PC-3 (cell line): ENCODE results near the gene CDC42EP3. TPM values are rescaled to one million over a fixed set of nuclear protein-coding genes. Genes with fewer than 3 reads are reported as not detected.

Source experiments
- ATAC-seq: fragments of 200-7000 bp; cut with Tn5 transposase; 2 replicates; pipeline ENCODE4 v1.9.1; 2020; ENCODE audit warnings: mild to moderate bottlenecking, moderate library complexity
- BruUV-seq: library from RNA; stranded (reverse); fragments of 400-500 nt; replicated peaks from 2 replicates; lab custom pipeline; 2021; lab: Mats Ljungman, UMichigan
- CTCF ChIA-PET: fragments of 300-600 bp; sonication (Branson Sonifier 250); formaldehyde crosslinking; loops from one replicate; lab custom pipeline; 2022; ENCODE audit warnings: antibody characterized with exemption; lab: Charles Lee
- POLR2A ChIA-PET: fragments of 300-600 bp; sonication (Branson Sonifier 250); formaldehyde crosslinking; loops from one replicate; lab custom pipeline; 2022; ENCODE audit warnings: antibody characterized with exemption; ENCODE audit not compliant: unreplicated experiment; lab: Charles Lee
- DNase-seq: peaks from one replicate; pipeline ENCODE4 v3.0.0-alpha.2; 2015
- H2AFZ ChIP-seq: fragments of 300-600 bp; sonication (generic); 2 replicates; pipeline ENCODE4 v1.6.0; 2016; ENCODE audit warnings: antibody characterized with exemption, low read length
- H3F3A ChIP-seq: fragments of 300-600 bp; sonication (generic); one replicate; pipeline ENCODE4 v1.6.0; 2017; ENCODE audit warnings: antibody characterized with exemption, low read length, control low read depth, mild to moderate bottlenecking; ENCODE audit not compliant: unreplicated experiment
- H3K27ac ChIP-seq: fragments of 300-600 bp; sonication (generic); 2 replicates; pipeline ENCODE4 v1.5.1; 2016; ENCODE audit warnings: mild to moderate bottlenecking, low read length
- H3K27me3 ChIP-seq: fragments of 300-600 bp; sonication (generic); 2 replicates; pipeline ENCODE4 v1.6.1; 2016; ENCODE audit warnings: low read length, mixed read lengths
- H3K36me3 ChIP-seq: fragments of 300-600 bp; sonication (generic); 2 replicates; pipeline ENCODE4 v1.6.1; 2016; ENCODE audit warnings: low read depth, mixed run types, low read length, mixed read lengths
- H3K4me1 ChIP-seq: fragments of 300-600 bp; sonication (generic); 2 replicates; pipeline ENCODE4 v1.5.1; 2016; ENCODE audit warnings: low read length; ENCODE audit not compliant: insufficient read depth
- H3K4me2 ChIP-seq: fragments of 300-600 bp; sonication (generic); 2 replicates; pipeline ENCODE4 v1.6.0; 2016; ENCODE audit warnings: low read length
- H3K4me3 ChIP-seq: fragments of 300-600 bp; sonication (generic); 2 replicates; pipeline ENCODE4 v1.5.1; 2016; ENCODE audit warnings: mild to moderate bottlenecking, low read length, mixed read lengths
- H3K79me2 ChIP-seq: fragments of 300-600 bp; sonication (generic); 2 replicates; pipeline ENCODE4 v1.6.1; 2017; ENCODE audit warnings: low read length, mixed read lengths
- H3K9ac ChIP-seq: fragments of 300-600 bp; sonication (generic); 2 replicates; pipeline ENCODE4 v1.6.0; 2016; ENCODE audit warnings: mild to moderate bottlenecking, low read length
- H3K9me2 ChIP-seq: fragments of 300-600 bp; sonication (generic); replicated peaks from 2 replicates; pipeline ENCODE4 v1.6.1; 2016; ENCODE audit warnings: mixed run types, low read length, mixed read lengths
- H3K9me3 ChIP-seq: fragments of 300-600 bp; sonication (generic); 2 replicates; pipeline ENCODE4 v1.6.1; 2016; ENCODE audit warnings: low read length, mixed read lengths
- H4K20me1 ChIP-seq: fragments of 300-600 bp; sonication (generic); 2 replicates; pipeline ENCODE4 v1.6.1; 2016; ENCODE audit warnings: low read length, mixed read lengths
- EZH2 ChIP-seq: fragments of 300-600 bp; sonication (generic); IDR thresholded peaks from one replicate; pipeline ENCODE4 v1.6.1; 2017; ENCODE audit warnings: antibody characterized with exemption, mild to moderate bottlenecking, low read length; ENCODE audit not compliant: unreplicated experiment
- EZH2phosphoT487 ChIP-seq: fragments of 300-600 bp; sonication (generic); IDR thresholded peaks from 2 replicates; pipeline ENCODE4 v1.6.1; 2018; ENCODE audit warnings: mild to moderate bottlenecking, antibody characterized with exemption, low read length, borderline replicate concordance
- intact Hi-C: fragments of 100-400 bp; cut with micrococcal nuclease; formaldehyde crosslinking; loops from 2 replicates; pipeline ENCODE4 v1.9.0; 2023
- total RNA-seq: library from RNA; depleted of rRNA; stranded (reverse); fragments of >200 nt; gene quantifications from 2 replicates; pipeline ENCODE4 v1.2.3, GENCODE V29; 2014
- TF ChIP-seq, protein P1 (sequence below): fragments of 300-600 bp; sonication (generic); conservative IDR thresholded peaks from 2 replicates; pipeline ENCODE4 v1.5.1; 2017; ENCODE audit warnings: antibody characterized with exemption, low read depth, mild to moderate bottlenecking, low read length

The CDC42EP3 gene
- total RNA-seq, 1 experiment from 2014 or later, result 28.4 TPM

DNA sequence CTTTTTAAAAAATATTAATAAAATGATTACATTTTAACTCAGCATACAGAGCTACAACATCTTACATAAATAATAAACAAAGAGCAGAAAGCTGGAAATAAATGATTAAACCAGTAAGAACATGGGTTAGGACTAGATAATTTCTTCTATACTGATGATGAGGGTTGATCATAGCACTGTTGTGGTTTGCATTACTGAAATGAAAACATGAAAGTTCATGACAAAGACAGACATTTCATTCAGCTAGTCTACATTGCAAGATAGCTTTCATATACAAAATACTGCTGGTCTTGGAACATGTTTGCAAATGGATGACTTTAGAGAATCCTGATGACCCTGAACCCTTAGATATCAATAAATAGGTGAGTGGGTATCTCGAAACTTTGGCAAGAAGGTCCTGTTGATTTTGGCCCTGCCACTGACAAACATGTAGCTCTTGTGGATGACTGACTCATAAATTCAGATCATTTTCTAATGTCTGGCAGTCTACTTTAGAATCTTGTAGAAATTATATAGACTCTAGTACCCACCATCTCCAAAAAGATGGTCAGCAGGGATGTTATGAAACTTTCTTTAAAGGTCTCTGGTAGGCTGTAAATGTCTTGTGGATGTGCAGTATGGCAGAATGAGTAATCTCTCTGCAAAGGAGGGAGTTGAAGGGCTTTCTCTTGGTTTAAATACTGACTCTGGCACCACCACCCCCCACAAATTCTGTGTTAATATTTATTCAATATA is 15.5 kb upstream of the CDC42EP3 start:
- Histone ChIP-seq H3K27me3 (no peaks in the 10 kb centered on the region), H3K36me3 (peaks cover 6% of the 10 kb centered on the region; the same call in 1 of the 2 replicates), H3K79me2 (no peaks in the 10 kb centered on the region), H3K9me3 (peaks cover 16% of the 10 kb centered on the region), H2AFZ (no peak overlapping the region), H4K20me1 (no peaks in the 10 kb centered on the region), H3F3A (peaks cover 8% of the 10 kb centered on the region), H3K4me3 (no peak overlapping the region), H3K9me2 (no peaks in the 10 kb centered on the region), H3K4me1 (peaks cover 16% of the 10 kb centered on the region; the same call in 1 of the 2 replicates), H3K4me2 (no peak overlapping the region), H3K9ac (no peak overlapping the region), H3K27ac (no peak overlapping the region)
- intact Hi-C loops, result no loop called here
- TF ChIP-seq, protein P1, sequence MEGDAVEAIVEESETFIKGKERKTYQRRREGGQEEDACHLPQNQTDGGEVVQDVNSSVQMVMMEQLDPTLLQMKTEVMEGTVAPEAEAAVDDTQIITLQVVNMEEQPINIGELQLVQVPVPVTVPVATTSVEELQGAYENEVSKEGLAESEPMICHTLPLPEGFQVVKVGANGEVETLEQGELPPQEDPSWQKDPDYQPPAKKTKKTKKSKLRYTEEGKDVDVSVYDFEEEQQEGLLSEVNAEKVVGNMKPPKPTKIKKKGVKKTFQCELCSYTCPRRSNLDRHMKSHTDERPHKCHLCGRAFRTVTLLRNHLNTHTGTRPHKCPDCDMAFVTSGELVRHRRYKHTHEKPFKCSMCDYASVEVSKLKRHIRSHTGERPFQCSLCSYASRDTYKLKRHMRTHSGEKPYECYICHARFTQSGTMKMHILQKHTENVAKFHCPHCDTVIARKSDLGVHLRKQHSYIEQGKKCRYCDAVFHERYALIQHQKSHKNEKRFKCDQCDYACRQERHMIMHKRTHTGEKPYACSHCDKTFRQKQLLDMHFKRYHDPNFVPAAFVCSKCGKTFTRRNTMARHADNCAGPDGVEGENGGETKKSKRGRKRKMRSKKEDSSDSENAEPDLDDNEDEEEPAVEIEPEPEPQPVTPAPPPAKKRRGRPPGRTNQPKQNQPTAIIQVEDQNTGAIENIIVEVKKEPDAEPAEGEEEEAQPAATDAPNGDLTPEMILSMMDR, result no peak
- TF ChIP-seq EZH2phosphoT487 (no peak), EZH2 (no peak)
- ChIA-PET POLR2A (no interaction called here), CTCF (no interaction called here)
- BruUV-seq, result no TSS peak
- DNase-seq (no peak), ATAC-seq (no peak)

DNA sequence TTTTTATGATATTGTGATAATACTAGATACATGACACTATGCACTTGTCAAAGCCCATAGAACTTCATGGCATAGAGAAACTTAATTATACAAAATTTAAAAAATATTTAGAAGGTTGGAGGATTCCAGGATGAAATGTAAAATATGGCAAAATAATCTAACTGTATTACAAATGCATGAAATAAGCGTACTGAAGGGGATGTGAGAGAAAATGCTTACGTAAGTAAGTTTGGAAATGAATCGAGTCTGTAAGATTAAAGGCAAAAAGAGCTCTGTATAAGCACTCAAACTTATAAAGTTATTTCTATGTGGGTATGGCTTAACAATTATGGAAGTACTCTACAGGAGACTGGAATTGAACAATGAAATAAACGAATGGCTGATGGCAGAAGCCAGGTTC is 13.4 kb upstream of the CDC42EP3 start:
- no peaks in the 10 kb centered on the region for H3K79me2 ChIP-seq
- H3K4me2 ChIP-seq, result no peak overlapping the region
- no TSS peak for BruUV-seq
- no peak overlapping the region for H3K9ac ChIP-seq
- DNase-seq, result no peak
- H3K9me2 ChIP-seq, result no peaks in the 10 kb centered on the region
- H3K4me1 ChIP-seq, result peaks cover 16% of the 10 kb centered on the region; the same call in 1 of the 2 replicates
- intact Hi-C loops, result loop anchor here (1.0 kb wide), 1 partner anchor 26 kb away; no protein-coding TSS in a partner anchor
- ChIA-PET POLR2A (no interaction called here), CTCF (no interaction called here)
- no peaks in the 10 kb centered on the region for H4K20me1 ChIP-seq
- H3K9me3 ChIP-seq, result peaks cover 16% of the 10 kb centered on the region
- TF ChIP-seq EZH2 (no peak), EZH2phosphoT487 (no peak)
- TF ChIP-seq, protein P1, result no peak
- peak overlapping the region; percentile 69; the same call in 1 of the 2 replicates for H3K27ac ChIP-seq
- H3K27me3 ChIP-seq, result no peaks in the 10 kb centered on the region
- ATAC-seq, result no peak
- H2AFZ ChIP-seq, result no peak overlapping the region
- H3F3A ChIP-seq, result peaks cover 8% of the 10 kb centered on the region
- no peak overlapping the region for H3K4me3 ChIP-seq
- H3K36me3 ChIP-seq, result peaks cover 6% of the 10 kb centered on the region; the same call in 1 of the 2 replicates
